SK-N-MC (cell line): ENCODE results near the gene RANBP9.

Experiments
- DNase-seq: peaks from one replicate; pipeline ENCODE4 v3.0.0-alpha.2; 2011; ENCODE audit warnings: low read depth, low spot score
- H3K27ac ChIP-seq: fragments of 200-600 bp; sonication (generic); 2 replicates; pipeline ENCODE4 v1.5.1; 2016; ENCODE audit warnings: mixed run types
- H3K36me3 ChIP-seq: fragments of 200-600 bp; sonication (generic); 2 replicates; pipeline ENCODE4 v1.6.1; 2017; ENCODE audit warnings: antibody characterized with exemption, low read length, mixed read lengths; ENCODE audit not compliant: insufficient read depth
- H3K4me3 ChIP-seq: fragments of 200-600 bp; sonication (generic); 2 replicates; pipeline ENCODE4 v1.5.1; 2016
- H3K9ac ChIP-seq: fragments of 200-600 bp; sonication (generic); 2 replicates; pipeline ENCODE4 v1.8.0; 2017; ENCODE audit warnings: mixed run types, mixed read lengths; ENCODE audit not compliant: insufficient read length
- H3K9me3 ChIP-seq: fragments of 200-600 bp; sonication (generic); 2 replicates; pipeline ENCODE4 v1.6.1; 2017; ENCODE audit warnings: low read depth, mild to moderate bottlenecking, antibody characterized with exemption, low read length, moderate library complexity, mixed read lengths
- EZH2 ChIP-seq: fragments of 200-600 bp; sonication (generic); IDR thresholded peaks from one replicate; pipeline ENCODE4 v1.6.1; 2017; ENCODE audit warnings: antibody characterized with exemption
- FOXP2 ChIP-seq: optimal IDR thresholded peaks from 2 replicates; pipeline ENCODE3; 2011; ENCODE audit warnings: mild to moderate bottlenecking, moderate library complexity; ENCODE audit not compliant: insufficient read depth; ENCODE audit errors: extremely low read length, control extremely low read depth
- POLR2AphosphoS5 ChIP-seq: IDR thresholded peaks from 2 replicates; pipeline ENCODE4 v1.6.1; 2012; ENCODE audit warnings: mild to moderate bottlenecking, low read depth, low read length, borderline replicate concordance

The RANBP9 gene

GRCh38 chr6:13711733-13712598, at the start of gene RANBP9:
TSS of gene RANBP9 (minus strand) at chr6:13711835. CDS start at chr6:13711505, 330 bp downstream.
- TF ChIP-seq POLR2AphosphoS5 (peak; percentile 73), EZH2 (no peak)
- H3K36me3 ChIP-seq, result peaks cover 4% of the 10 kb centered on the region; the same call in 1 of the 2 replicates
- H3K27ac ChIP-seq, result peak within 1 kb of the TSS; percentile 96
- peak within 1 kb of the TSS; percentile 91 for H3K4me3 ChIP-seq
- peak; percentile 39 for DNase-seq
- peaks cover 5% of the 10 kb centered on the region; the same call in 1 of the 2 replicates for H3K9me3 ChIP-seq
- H3K9ac ChIP-seq, result peak within 1 kb of the TSS; percentile 93

- no peak for TF ChIP-seq FOXP2
- no peak for TF ChIP-seq POLR2AphosphoS5
- TF ChIP-seq EZH2, result no peak
- Histone ChIP-seq H3K36me3 (no peaks in the 10 kb centered on the region; the same call in 1 of the 2 replicates), H3K4me3 (no peak overlapping the region), H3K9me3 (no peaks in the 10 kb centered on the region), H3K9ac (no peak overlapping the region), H3K27ac (no peak overlapping the region)
- no peak for DNase-seq
Observed at GRCh38 chr6:13760307-13761304, 49.0 kb upstream of the RANBP9 start.

GRCh38 chr6:13759025-13759424, 47.4 kb upstream of the RANBP9 start:
- no peaks in the 10 kb centered on the region for H3K36me3 ChIP-seq
- TF ChIP-seq FOXP2, result no peak
- TF ChIP-seq POLR2AphosphoS5, result no peak
- no peak for TF ChIP-seq EZH2
- no peaks in the 10 kb centered on the region for H3K9me3 ChIP-seq
- H3K27ac ChIP-seq, result no peak overlapping the region
- DNase-seq, result no peak
- no peak overlapping the region for H3K4me3 ChIP-seq
- H3K9ac ChIP-seq, result no peak overlapping the region

- H3K27ac ChIP-seq, result no peak overlapping the region
- TF ChIP-seq EZH2 (no peak), FOXP2 (no peak), POLR2AphosphoS5 (no peak)
- no peaks in the 10 kb centered on the region for H3K9me3 ChIP-seq
- H3K4me3 ChIP-seq, result no peak overlapping the region
- DNase-seq, result no peak
- H3K9ac ChIP-seq, result no peak overlapping the region
- H3K36me3 ChIP-seq, result no peaks in the 10 kb centered on the region
Observed at GRCh38 chr6:13754644-13755043, 43.0 kb upstream of the RANBP9 start.

DNA sequence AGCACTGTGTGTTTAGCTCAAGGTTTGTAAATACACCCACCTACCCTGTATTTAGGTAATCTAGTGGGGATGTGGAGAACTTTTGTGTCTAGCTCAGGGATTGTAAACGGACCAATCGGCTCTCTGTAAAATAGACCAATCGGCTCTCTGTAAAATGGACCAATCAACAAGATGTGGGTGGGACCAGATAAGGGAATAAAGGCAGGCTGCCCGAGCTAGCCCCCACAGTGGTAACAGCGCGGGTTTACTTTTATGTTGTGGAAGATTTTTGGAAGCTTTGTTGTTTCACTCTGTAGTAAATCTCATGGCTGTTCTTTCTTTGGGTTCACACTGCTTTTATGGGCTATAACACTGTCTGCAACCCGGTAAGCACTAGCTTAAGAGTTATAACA, 32.1 kb upstream of the RANBP9 start:
- no peak overlapping the region for H3K27ac ChIP-seq
- H3K36me3 ChIP-seq, result no peaks in the 10 kb centered on the region
- no peak overlapping the region for H3K4me3 ChIP-seq
- no peak for DNase-seq
- no peak overlapping the region for H3K9ac ChIP-seq
- H3K9me3 ChIP-seq, result no peaks in the 10 kb centered on the region
- no peak for TF ChIP-seq POLR2AphosphoS5
- no peak for TF ChIP-seq EZH2

DNA sequence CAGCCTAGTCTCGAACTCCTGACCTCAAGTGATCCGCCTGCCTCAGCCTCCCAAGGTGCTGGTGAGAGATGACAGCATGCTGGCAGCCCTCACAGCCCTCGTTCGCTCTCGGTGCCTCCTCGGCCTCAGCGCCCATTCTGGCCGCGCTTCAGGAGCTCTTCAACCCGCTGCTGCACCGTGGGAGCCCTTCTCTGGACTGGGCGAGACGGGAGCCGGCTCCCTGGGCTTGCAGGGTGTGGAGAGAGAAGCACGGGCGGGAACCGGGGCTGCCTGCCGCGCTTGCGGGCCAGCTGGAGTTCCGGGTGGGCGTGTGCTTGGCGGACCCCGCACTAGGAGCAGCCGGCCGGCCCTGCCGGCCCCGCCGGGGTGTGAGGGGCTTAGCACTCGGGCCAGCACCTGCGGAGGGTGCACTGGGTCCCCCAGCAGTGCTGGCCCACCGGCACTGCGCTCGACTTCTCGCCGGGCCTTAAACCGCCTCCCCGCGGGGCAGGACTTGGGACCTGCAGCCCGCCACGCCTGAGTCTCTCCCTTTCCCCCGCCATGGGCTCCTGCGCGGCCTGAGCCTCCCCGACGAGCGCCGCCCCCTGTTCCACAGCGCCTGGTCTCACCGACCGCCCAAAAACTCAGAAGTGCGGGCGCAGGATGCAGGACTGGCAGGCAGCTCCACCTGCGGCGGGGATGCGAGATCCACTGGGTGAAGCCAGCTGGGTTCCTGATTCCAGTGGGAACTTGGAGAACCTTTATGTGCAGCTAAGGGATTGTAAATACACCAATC, 31.5 kb upstream of the RANBP9 start:
- H3K27ac ChIP-seq, result no peak overlapping the region
- no peak for TF ChIP-seq FOXP2
- TF ChIP-seq POLR2AphosphoS5, result no peak
- TF ChIP-seq EZH2, result no peak
- no peak overlapping the region for H3K4me3 ChIP-seq
- no peak for DNase-seq
- no peaks in the 10 kb centered on the region for H3K36me3 ChIP-seq
- H3K9ac ChIP-seq, result no peak overlapping the region
- H3K9me3 ChIP-seq, result no peaks in the 10 kb centered on the region

DNA sequence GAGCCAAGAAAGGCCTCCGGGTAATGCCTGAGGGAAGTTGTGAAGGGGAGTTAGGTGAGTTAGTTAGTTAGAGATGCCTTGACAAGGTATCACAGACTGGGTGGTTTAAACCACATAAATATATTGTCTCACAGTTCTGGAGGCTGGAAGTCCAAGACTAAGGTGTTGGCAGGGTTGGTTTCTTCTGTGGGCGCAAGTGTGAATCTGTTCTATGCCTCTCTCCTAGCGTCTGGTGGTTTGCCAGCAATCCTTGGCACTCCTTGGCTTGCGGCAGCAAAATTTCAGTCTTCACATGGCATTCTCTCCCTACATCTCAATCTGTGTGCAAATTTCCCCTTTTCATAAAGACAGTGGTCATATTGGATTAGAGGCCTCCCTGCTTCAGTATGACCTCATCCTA, 29.7 kb upstream of the RANBP9 start:
- no peak for DNase-seq
- TF ChIP-seq POLR2AphosphoS5, result no peak
- TF ChIP-seq FOXP2, result no peak
- TF ChIP-seq EZH2, result no peak
- no peaks in the 10 kb centered on the region for H3K36me3 ChIP-seq

More for the DNA sequence above, 29.7 kb upstream of the RANBP9 start:
- H3K27ac ChIP-seq, result no peak overlapping the region
- H3K9ac ChIP-seq, result no peak overlapping the region
- no peaks in the 10 kb centered on the region for H3K9me3 ChIP-seq
- no peak overlapping the region for H3K4me3 ChIP-seq
